Endodermal cell (in vitro differentiated cells): ENCODE results near the gene AHSP. TPM values are rescaled to one million over a fixed set of nuclear protein-coding genes. Genes with fewer than 3 reads are reported as not detected.

ENCODE experiments used
- DNase-seq: peaks from one replicate; pipeline ENCODE4 v3.0.0-alpha.2; 2017
- H3K27ac ChIP-seq: 2 replicates; pipeline ENCODE4 v1.5.1; 2013; ENCODE audit warnings: mild to moderate bottlenecking, low read depth, low read length, moderate library complexity
- H3K27me3 ChIP-seq: 2 replicates; pipeline ENCODE4 v1.6.1; 2013; ENCODE audit warnings: mild to moderate bottlenecking, low read length, moderate library complexity; ENCODE audit not compliant: insufficient read depth, control insufficient read depth, poor library complexity, severe bottlenecking
- H3K36me3 ChIP-seq: 2 replicates; pipeline ENCODE4 v1.7.0; 2013; ENCODE audit warnings: mild to moderate bottlenecking, low read length, moderate library complexity; ENCODE audit not compliant: control insufficient read depth, insufficient read depth
- H3K4me1 ChIP-seq: one replicate; pipeline ENCODE4 v1.7.0; 2013; ENCODE audit warnings: low read length; ENCODE audit not compliant: control insufficient read depth, insufficient read depth
- H3K4me3 ChIP-seq: 2 replicates; pipeline ENCODE4 v1.5.1; 2013; ENCODE audit warnings: mild to moderate bottlenecking, low read length, moderate library complexity
- H3K9ac ChIP-seq: 2 replicates; pipeline ENCODE4 v1.6.1; 2013; ENCODE audit warnings: mild to moderate bottlenecking, low read length, moderate library complexity; ENCODE audit not compliant: poor library complexity, severe bottlenecking; ENCODE audit errors: extremely low read depth
- H3K9me3 ChIP-seq: 2 replicates; pipeline ENCODE4 v1.6.1; 2013; ENCODE audit warnings: mild to moderate bottlenecking, low read length, moderate library complexity; ENCODE audit not compliant: control insufficient read depth
- H3K27ac Mint-ChIP-seq: 2 replicates; pipeline ENCODE4 v1.8.0; 2020; ENCODE audit warnings: mixed read lengths
- H3K27me3 Mint-ChIP-seq: 2 replicates; pipeline ENCODE4 v1.8.0; 2021; ENCODE audit warnings: mild to moderate bottlenecking, mixed read lengths; ENCODE audit not compliant: insufficient read depth
- H3K36me3 Mint-ChIP-seq: 2 replicates; pipeline ENCODE4 v1.8.0; 2020; ENCODE audit warnings: low read depth, mixed read lengths
- H3K4me1 Mint-ChIP-seq: 2 replicates; pipeline ENCODE4 v1.8.0; 2020; ENCODE audit warnings: mixed read lengths
- H3K4me3 Mint-ChIP-seq: 2 replicates; pipeline ENCODE4 v1.8.0; 2020; ENCODE audit warnings: mild to moderate bottlenecking, moderate library complexity, mixed read lengths
- H3K9me3 Mint-ChIP-seq: 2 replicates; pipeline ENCODE4 v1.8.0; 2020; ENCODE audit warnings: mild to moderate bottlenecking, mixed read lengths
- CTCF ChIP-seq: fragments of 200-600 bp; sonication (generic); conservative IDR thresholded peaks from 2 replicates; pipeline ENCODE4 v1.5.0; 2021; ENCODE audit warnings: antibody characterized with exemption, mild to moderate bottlenecking
- WGBS, 2 experiments: methylation state at CpG; one replicate each; pipeline versions ENCODE4 v1.1.5 to v1.1.7; 2013; ENCODE audit warnings: missing lambda C conversion rate in 2 of 2, mixed read lengths in 1 of 2; ENCODE audit not compliant: insufficient coverage in 1 of 2, insufficient read length in 1 of 2; 5-methylcytosine and 5-hydroxymethylcytosine counted together
- total RNA-seq, 2 donors: library from RNA; stranded (reverse); fragmentation: NEBNext Ultra II Directional in 1 of 2; extraction: Animal tissue kit (Norgen Biotek cat#: 25700) in 1 of 2; gene quantifications; 2 replicates in 1 of 2; 3 replicates in 1 of 2; pipeline ENCODE4 v1.2.1, GENCODE V29; 2021

The AHSP gene
- total RNA-seq, 2 donors from 2014 or later = not detected

GRCh38 chr16:31484491-31485171 lies 43.1 kb upstream of the AHSP start:
- peaks cover 3% of the 10 kb centered on the region for H3K36me3 Mint-ChIP-seq
- H3K4me3 Mint-ChIP-seq = no peak overlapping the region
- no peak overlapping the region for H3K27ac Mint-ChIP-seq
- WGBS, 2 experiments = 45 to 53% methylated on average over 4 to 14 of the region's 14 CpGs
- Histone ChIP-seq H3K27ac (no peak overlapping the region), H3K9ac (no peak overlapping the region), H3K36me3 (no peaks in the 10 kb centered on the region), H3K9me3 (no peaks in the 10 kb centered on the region), H3K4me1 (no peaks in the 10 kb centered on the region), H3K27me3 (peaks cover 55% of the 10 kb centered on the region), H3K4me3 (no peak overlapping the region)
- H3K9me3 Mint-ChIP-seq = no peaks in the 10 kb centered on the region
- peaks cover 91% of the 10 kb centered on the region for H3K27me3 Mint-ChIP-seq
- DNase-seq = peak; percentile 79
- peaks cover 11% of the 10 kb centered on the region for H3K4me1 Mint-ChIP-seq
- no peak for TF ChIP-seq CTCF

GRCh38 chr16:31485571-31485970 lies 42.1 kb upstream of the AHSP start:
- H3K9ac ChIP-seq = no peak overlapping the region
- H3K27me3 Mint-ChIP-seq = peaks cover 86% of the 10 kb centered on the region
- TF ChIP-seq CTCF = no peak
- no peaks in the 10 kb centered on the region for H3K4me1 ChIP-seq
- H3K9me3 Mint-ChIP-seq = no peaks in the 10 kb centered on the region
- H3K4me3 ChIP-seq = no peak overlapping the region
- no peaks in the 10 kb centered on the region for H3K36me3 ChIP-seq
- H3K27me3 ChIP-seq = peaks cover 55% of the 10 kb centered on the region
- no peak overlapping the region for H3K4me3 Mint-ChIP-seq
- DNase-seq = no peak
- H3K4me1 Mint-ChIP-seq = peaks cover 11% of the 10 kb centered on the region
- peaks cover 7% of the 10 kb centered on the region for H3K36me3 Mint-ChIP-seq
- no peaks in the 10 kb centered on the region for H3K9me3 ChIP-seq
- no peak overlapping the region for H3K27ac ChIP-seq
- H3K27ac Mint-ChIP-seq = no peak overlapping the region
- 89 to 92% methylated on average over 15 to 17 of the region's 17 CpGs for WGBS, 2 experiments

- no peaks in the 10 kb centered on the region for H3K9me3 ChIP-seq
- no peak overlapping the region for H3K4me3 ChIP-seq
- H3K27ac ChIP-seq = no peak overlapping the region
- H3K27me3 ChIP-seq = peaks cover 55% of the 10 kb centered on the region
- Mint-ChIP-seq H3K4me1 (peaks cover 11% of the 10 kb centered on the region), H3K27me3 (peaks cover 81% of the 10 kb centered on the region), H3K4me3 (no peak overlapping the region), H3K27ac (no peak overlapping the region), H3K9me3 (no peaks in the 10 kb centered on the region), H3K36me3 (peaks cover 12% of the 10 kb centered on the region)
- H3K36me3 ChIP-seq = no peaks in the 10 kb centered on the region
- WGBS, 2 experiments = 89 to 94% methylated on average over 4 to 5 of the region's 5 CpGs
- no peak for TF ChIP-seq CTCF
- H3K4me1 ChIP-seq = no peaks in the 10 kb centered on the region
- H3K9ac ChIP-seq = no peak overlapping the region
- DNase-seq = no peak
Observed at GRCh38 chr16:31486045-31486444, 41.7 kb upstream of the AHSP start.
